ENCODE results near the gene SENP5. TPM values are rescaled to one million over a fixed set of nuclear protein-coding genes. Genes with fewer than 3 reads are reported as not detected.
"Not testable (repeated sequence)": the region's sequence is repeated elsewhere in the genome, so short reads cannot be mapped to it uniquely, and the experiment has no call there.

SENP5 gene
- total RNA-seq, 1 donor from 2014 or later: 29.7 TPM

GRCh38 chr3:196849180-196849741 is 18.5 kb upstream of the SENP5 start:
- ATAC-seq (no peak), DNase-seq (no peak)
- Histone ChIP-seq H3K9me3 (no peaks in the 10 kb centered on the region), H3K4me1 (no peaks in the 10 kb centered on the region), H3K36me3 (no peaks in the 10 kb centered on the region), H3K27me3 (ENCODE audit: low read depth) (no peaks in the 10 kb centered on the region), H3K4me3 (no peak overlapping the region), H3K27ac (no peak overlapping the region)
- no peak for TF ChIP-seq CTCF (IDR thresholded peaks at IDR 0.05)
- intact Hi-C loops (cut with DNase I): no loop called here

GRCh38 chr3:196863000-196863399 is 4.7 kb upstream of the SENP5 start:
- intact Hi-C loops (cut with DNase I); ATAC-seq; H3K4me1 ChIP-seq; H3K4me3 ChIP-seq; H3K27ac ChIP-seq; H3K36me3 ChIP-seq; DNase-seq; H3K27me3 ChIP-seq (ENCODE audit: low read depth); H3K9me3 ChIP-seq: not testable (repeated sequence)

- TF ChIP-seq CTCF (IDR thresholded peaks at IDR 0.05): no peak
- Histone ChIP-seq H3K27me3 (ENCODE audit: low read depth) (no peaks in the 10 kb centered on the region), H3K9me3 (no peaks in the 10 kb centered on the region), H3K36me3 (peaks cover 6% of the 10 kb centered on the region), H3K27ac (peak overlapping the region; percentile 99), H3K4me1 (peaks cover 28% of the 10 kb centered on the region), H3K4me3 (peak overlapping the region; percentile 97)
- no peak for DNase-seq
- intact Hi-C loops (cut with DNase I): no loop called here
- no peak for ATAC-seq
These were observed 589 bp upstream of the SENP5 start for GRCh38 chr3:196867155-196867506.

- Histone ChIP-seq H3K27ac (peak overlapping the region; percentile 99), H3K9me3 (no peaks in the 10 kb centered on the region), H3K4me3 (peak overlapping the region; percentile 97), H3K36me3 (peaks cover 6% of the 10 kb centered on the region), H3K27me3 (ENCODE audit: low read depth) (no peaks in the 10 kb centered on the region), H3K4me1 (peaks cover 32% of the 10 kb centered on the region)
- intact Hi-C loops (cut with DNase I): no loop called here
- ATAC-seq: peak; percentile 43 to 63
- DNase-seq: peak; percentile 52
- no peak for TF ChIP-seq CTCF (IDR thresholded peaks at IDR 0.05)
These were observed 559 bp downstream of the SENP5 start for GRCh38 chr3:196868297-196868661.

GRCh38 chr3:196872316-196872715 is 4.6 kb downstream of the SENP5 start:
- no peak overlapping the region for H3K27ac ChIP-seq
- ATAC-seq: no peak
- H3K27me3 ChIP-seq (ENCODE audit: low read depth): no peaks in the 10 kb centered on the region
- no peaks in the 10 kb centered on the region for H3K9me3 ChIP-seq
- intact Hi-C loops (cut with DNase I): no loop called here
- no peak for TF ChIP-seq CTCF (IDR thresholded peaks at IDR 0.05)
- no peak overlapping the region for H3K4me3 ChIP-seq
- DNase-seq: no peak
- H3K36me3 ChIP-seq: peaks cover 6% of the 10 kb centered on the region
- H3K4me1 ChIP-seq: peaks cover 35% of the 10 kb centered on the region

GRCh38 chr3:196874511-196875094 is 6.9 kb downstream of the SENP5 start:
- intact Hi-C loops (cut with DNase I); H3K9me3 ChIP-seq; H3K27me3 ChIP-seq (ENCODE audit: low read depth); DNase-seq; H3K36me3 ChIP-seq; H3K4me3 ChIP-seq; H3K27ac ChIP-seq; ATAC-seq: not testable (repeated sequence)
- H3K4me1 ChIP-seq: peaks cover 40% of the 10 kb centered on the region

All from lower lobe of right lung (tissue), 2 donors.